Cardiac muscle cell (in vitro differentiated cells and primary cell): ENCODE data around the gene CDIP1. TPM values are rescaled to one million over a fixed set of nuclear protein-coding genes. Genes with fewer than 3 reads are reported as not detected.

ENCODE experiments used
- DNase-seq, 2 donors: peaks; one replicate each; pipeline versions ENCODE4 v3.0.0 to v3.0.0-alpha.2; 2010 to 2017; ENCODE audit warnings: low read depth in 1 of 2, low spot score in 1 of 2
- H3K27ac ChIP-seq: fragments of 200-600 bp; sonication (generic); 2 replicates; pipeline ENCODE4 v1.5.1; 2016
- H3K27me3 ChIP-seq: fragments of 200-600 bp; sonication (generic); 2 replicates; pipeline ENCODE4 v1.6.0; 2016; ENCODE audit warnings: control low read depth
- H3K36me3 ChIP-seq: fragments of 200-600 bp; sonication (generic); 2 replicates; pipeline ENCODE4 v1.5.1; 2016; ENCODE audit warnings: control low read depth
- H3K4me1 ChIP-seq: fragments of 200-600 bp; sonication (generic); 2 replicates; pipeline ENCODE4 v1.8.1; 2017; ENCODE audit warnings: low read depth, mild to moderate bottlenecking, mixed run types
- H3K4me3 ChIP-seq: fragments of 200-600 bp; sonication (generic); 2 replicates; pipeline ENCODE4 v1.5.1; 2016; ENCODE audit warnings: mild to moderate bottlenecking
- H3K9me3 ChIP-seq: fragments of 200-600 bp; sonication (generic); 2 replicates; pipeline ENCODE4 v1.5.1; 2017; ENCODE audit warnings: low read depth, mild to moderate bottlenecking, control low read depth
- polyA plus RNA-seq: library from polyadenylated mRNA; unstranded; fragments of >200 nt; fragmentation: Nextera tagmentation; extraction: Ambion mirVana; gene quantifications from 2 replicates; pipeline ENCODE4 v1.2.1, GENCODE V29; 2016
- total RNA-seq: library from RNA; depleted of rRNA; stranded (reverse); fragments of >200 nt; gene quantifications from 2 replicates; pipeline ENCODE4 v1.2.3, GENCODE V29; 2016
- TF ChIP-seq, protein P1 (sequence below): IDR thresholded peaks from 2 replicates; pipeline ENCODE4 v1.5.1; 2012; ENCODE audit warnings: low read depth, mild to moderate bottlenecking, low read length

The CDIP1 gene
- total and polyA plus RNA-seq, 2 experiments from 2014 or later: 55.8 to 87.6 TPM

DNA sequence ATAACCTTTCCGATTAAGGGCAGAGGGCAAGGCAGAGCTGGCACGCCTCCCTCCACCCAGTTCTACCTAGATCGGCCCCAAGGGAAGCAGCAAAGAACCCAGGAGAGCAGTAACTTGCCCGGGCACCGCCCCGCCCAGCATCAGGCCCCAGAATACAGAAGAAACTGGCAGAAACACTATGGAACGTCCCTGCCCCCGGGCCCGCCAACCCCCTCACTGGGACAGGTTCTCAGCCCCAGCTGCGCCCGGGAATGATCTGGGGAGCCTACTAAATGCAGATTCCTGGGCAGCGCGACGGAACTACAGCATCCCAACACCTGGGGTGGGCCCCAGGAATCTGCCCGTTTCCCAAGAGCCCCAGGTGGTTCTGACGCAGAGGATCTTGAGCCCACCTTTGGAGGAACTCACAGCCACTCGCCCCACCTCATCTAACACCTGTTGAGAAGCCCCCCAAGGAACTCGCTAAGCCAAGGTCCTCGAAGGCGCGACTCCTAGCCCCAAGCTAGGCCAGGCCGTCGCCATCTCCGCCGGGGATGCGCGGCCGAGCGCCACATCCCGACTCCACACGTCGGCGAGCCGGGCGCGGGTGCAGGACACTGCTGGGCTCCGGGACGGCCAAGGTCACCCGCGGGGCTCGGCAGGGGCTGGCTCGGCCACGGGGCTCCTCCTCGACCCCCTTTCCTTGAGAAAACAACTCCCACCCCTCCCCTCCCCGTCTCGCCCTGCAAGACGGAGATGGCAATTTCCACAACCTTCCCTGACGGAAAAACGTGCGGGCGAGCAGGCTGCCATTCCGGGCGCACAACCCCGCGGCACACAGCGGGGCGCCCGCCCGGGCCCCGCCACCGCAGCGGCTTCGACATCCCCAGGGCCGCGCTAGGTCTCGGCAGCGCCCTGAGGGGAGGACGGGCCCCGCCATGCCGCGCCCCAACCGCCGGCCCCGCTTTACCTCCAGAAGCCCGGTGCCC lies 913 bp downstream of the CDIP1 start:
- Histone ChIP-seq H3K27ac (peak overlapping the region; percentile 86), H3K36me3 (no peaks in the 10 kb centered on the region), H3K27me3 (no peaks in the 10 kb centered on the region), H3K4me3 (peak overlapping the region; percentile 89), H3K9me3 (no peaks in the 10 kb centered on the region), H3K4me1 (no peaks in the 10 kb centered on the region)
- TF ChIP-seq, protein P1, sequence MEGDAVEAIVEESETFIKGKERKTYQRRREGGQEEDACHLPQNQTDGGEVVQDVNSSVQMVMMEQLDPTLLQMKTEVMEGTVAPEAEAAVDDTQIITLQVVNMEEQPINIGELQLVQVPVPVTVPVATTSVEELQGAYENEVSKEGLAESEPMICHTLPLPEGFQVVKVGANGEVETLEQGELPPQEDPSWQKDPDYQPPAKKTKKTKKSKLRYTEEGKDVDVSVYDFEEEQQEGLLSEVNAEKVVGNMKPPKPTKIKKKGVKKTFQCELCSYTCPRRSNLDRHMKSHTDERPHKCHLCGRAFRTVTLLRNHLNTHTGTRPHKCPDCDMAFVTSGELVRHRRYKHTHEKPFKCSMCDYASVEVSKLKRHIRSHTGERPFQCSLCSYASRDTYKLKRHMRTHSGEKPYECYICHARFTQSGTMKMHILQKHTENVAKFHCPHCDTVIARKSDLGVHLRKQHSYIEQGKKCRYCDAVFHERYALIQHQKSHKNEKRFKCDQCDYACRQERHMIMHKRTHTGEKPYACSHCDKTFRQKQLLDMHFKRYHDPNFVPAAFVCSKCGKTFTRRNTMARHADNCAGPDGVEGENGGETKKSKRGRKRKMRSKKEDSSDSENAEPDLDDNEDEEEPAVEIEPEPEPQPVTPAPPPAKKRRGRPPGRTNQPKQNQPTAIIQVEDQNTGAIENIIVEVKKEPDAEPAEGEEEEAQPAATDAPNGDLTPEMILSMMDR: no peak
- peak; percentile 25 to 35 for DNase-seq

DNA sequence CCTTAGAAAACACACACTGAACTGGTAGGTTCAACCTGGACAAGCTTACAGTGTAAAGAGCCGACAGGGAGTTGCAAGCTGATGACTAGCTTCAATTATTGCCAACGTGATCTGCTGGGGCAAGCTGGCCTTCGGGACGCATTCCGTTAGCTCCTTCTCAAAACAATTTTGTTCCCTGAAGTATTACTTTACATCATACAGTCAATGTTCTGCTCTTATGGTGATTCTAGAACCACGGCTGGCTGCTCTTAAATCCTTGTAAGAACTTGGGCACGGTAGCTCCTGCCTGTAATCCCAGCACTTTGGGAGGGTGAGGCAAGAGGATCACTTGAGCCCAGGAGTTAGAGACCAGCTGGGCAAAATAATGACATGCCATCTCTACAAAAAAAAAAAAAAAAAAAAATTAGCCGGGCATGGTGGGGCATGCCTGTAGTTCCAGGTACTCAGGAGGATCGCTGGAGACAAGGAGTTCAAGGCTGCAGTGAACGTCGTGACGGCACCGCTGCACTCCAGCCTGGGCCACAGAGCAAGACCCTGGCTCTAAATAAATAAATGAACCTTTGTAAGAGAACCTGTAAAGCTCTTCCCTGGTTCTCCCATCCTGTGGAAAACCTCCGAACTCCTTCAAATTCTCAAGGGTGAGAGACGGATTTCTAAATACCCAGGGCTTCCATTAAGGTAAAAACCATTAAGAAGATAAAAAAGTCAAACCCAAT lies 2.0 kb downstream of the CDIP1 start:
- no peaks in the 10 kb centered on the region for H3K4me1 ChIP-seq
- peaks cover 2% of the 10 kb centered on the region for H3K36me3 ChIP-seq
- no peaks in the 10 kb centered on the region for H3K27me3 ChIP-seq
- no peaks in the 10 kb centered on the region for H3K9me3 ChIP-seq
- no peak for DNase-seq
- no peak overlapping the region for H3K27ac ChIP-seq
- TF ChIP-seq, protein P1: no peak
- no peak overlapping the region for H3K4me3 ChIP-seq

DNA sequence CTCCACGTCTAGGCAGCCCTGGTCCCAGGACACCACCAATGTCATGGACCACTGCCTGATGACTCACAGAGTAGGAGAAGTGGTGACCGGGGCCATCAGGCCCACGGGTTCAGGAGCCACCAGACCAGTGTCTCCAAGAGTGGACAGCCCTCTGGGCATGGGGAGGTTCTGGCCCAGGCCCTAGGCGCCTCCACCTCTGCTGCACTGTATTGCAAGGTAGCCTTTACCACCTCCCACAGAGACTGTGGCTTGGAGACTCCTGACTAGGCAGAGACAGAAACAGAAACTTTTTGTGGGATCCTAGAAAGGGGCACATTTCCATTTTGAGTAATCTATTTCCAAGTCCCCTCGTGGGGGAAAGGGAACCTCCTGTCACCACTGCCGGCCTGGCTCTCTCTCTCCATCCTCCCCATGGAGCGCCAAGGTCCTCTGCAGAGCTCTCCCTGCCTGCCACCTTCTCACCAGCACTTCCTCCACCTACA lies 2.9 kb downstream of the CDIP1 start:
- Histone ChIP-seq H3K36me3 (peaks cover 2% of the 10 kb centered on the region), H3K4me3 (no peak overlapping the region), H3K27ac (no peak overlapping the region), H3K27me3 (no peaks in the 10 kb centered on the region), H3K9me3 (no peaks in the 10 kb centered on the region), H3K4me1 (no peaks in the 10 kb centered on the region)
- TF ChIP-seq, protein P1: no peak
- no peak for DNase-seq

DNA sequence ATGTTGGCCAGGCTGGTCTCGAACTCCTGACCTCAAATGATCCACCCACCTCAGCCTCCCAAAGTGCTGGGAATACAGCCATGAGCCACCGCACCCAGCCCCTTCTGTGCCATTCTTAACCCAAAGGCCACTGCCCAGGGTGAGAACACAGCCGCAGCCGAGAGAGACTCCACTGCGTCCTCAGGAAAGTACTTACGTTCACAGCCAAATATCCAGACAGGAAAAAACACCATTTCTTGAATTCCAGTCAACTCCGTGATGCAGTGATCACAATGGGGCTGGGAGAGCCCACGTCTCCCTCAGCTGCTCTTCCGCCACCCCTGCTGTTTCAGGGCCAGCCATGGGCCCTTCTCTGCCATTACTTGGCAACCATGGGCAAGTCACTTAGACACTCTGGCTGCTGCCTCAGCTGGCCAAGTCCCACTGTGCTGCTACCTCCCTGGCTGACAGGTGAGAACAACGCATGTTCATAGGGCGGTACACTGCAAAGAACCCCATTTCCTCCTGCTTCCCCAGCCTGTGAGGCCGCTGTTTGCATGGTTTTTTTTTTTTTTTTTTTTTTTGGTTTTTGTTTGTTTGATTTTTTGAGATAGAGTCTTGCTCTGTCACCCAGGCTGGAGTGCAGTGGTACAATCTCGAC lies 4.3 kb downstream of the CDIP1 start:
- H3K9me3 ChIP-seq: no peaks in the 10 kb centered on the region
- DNase-seq: no peak
- TF ChIP-seq, protein P1: no peak
- H3K27ac ChIP-seq: no peak overlapping the region
- peaks cover 5% of the 10 kb centered on the region for H3K4me1 ChIP-seq
- no peaks in the 10 kb centered on the region for H3K27me3 ChIP-seq
- no peak overlapping the region for H3K4me3 ChIP-seq
- peaks cover 2% of the 10 kb centered on the region for H3K36me3 ChIP-seq

DNA sequence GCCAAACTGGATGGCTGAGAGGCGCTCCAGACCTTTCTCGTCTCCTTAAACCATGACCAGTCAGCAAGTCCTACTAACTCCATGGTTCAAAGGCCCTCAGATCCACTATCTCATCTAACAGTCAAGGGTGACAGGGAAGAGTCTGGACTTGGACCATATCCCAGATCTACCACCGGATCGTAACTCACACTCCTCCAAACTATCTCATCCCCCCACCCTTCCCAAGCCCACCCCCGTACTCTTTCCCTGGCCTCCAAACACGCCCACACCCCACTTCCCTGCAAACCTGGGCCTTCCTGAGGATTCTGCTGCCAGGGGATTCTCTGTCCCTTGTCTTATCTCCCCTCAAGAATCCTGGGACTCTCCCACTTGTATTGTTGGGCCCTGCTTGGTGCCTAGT lies 5.1 kb downstream of the CDIP1 start:
- peaks cover 11% of the 10 kb centered on the region for H3K4me1 ChIP-seq
- H3K27me3 ChIP-seq: no peaks in the 10 kb centered on the region
- H3K4me3 ChIP-seq: no peak overlapping the region
- H3K36me3 ChIP-seq: peaks cover 2% of the 10 kb centered on the region
- H3K27ac ChIP-seq: no peak overlapping the region
- H3K9me3 ChIP-seq: no peaks in the 10 kb centered on the region
- TF ChIP-seq, protein P1: no peak
- DNase-seq: no peak
